GM21723 (cell line): ENCODE data around the gene ATP2B3.
A peak's percentile ranks its signal among the peaks of the same experiment; 100 is the strongest.
"Not testable (repeated sequence)": the region's sequence is repeated elsewhere in the genome, so short reads cannot be mapped to it uniquely, and the experiment has no call there.

Source experiments
- ATAC-seq: cut with Tn5 transposase; IDR thresholded peaks from one replicate; pipeline ENCODE4 v1.9.1; 2021; ENCODE audit warnings: mild to moderate bottlenecking, moderate library complexity; ENCODE audit not compliant: unreplicated experiment

The ATP2B3 gene

GRCh38 chrX:153592091-153592833 is 74.8 kb downstream of the ATP2B3 start:
- no peak for ATAC-seq

GRCh38 chrX:153592966-153593688 is 75.7 kb downstream of the ATP2B3 start:
- no peak for ATAC-seq

GRCh38 chrX:153593811-153594500 is 76.5 kb downstream of the ATP2B3 start:
- ATAC-seq, result no peak

- ATAC-seq, result no peak
Measured at GRCh38 chrX:153595387-153595786, 77.9 kb downstream of the ATP2B3 start.

- no peak for ATAC-seq
Measured at GRCh38 chrX:153595859-153596857, 78.7 kb downstream of the ATP2B3 start.

- no peak for ATAC-seq
Measured at GRCh38 chrX:153596981-153597750, 79.7 kb downstream of the ATP2B3 start.

- peak; percentile 61 for ATAC-seq
Measured at GRCh38 chrX:153598541-153599191, 81.2 kb downstream of the ATP2B3 start, which contains the start of gene CCNQ. TSS of gene CCNQ (minus strand) at chrX:153599139. CDS start at chrX:153599073, 66 bp downstream.

GRCh38 chrX:153599192-153600031 is 82.0 kb downstream of the ATP2B3 start:
- ATAC-seq, result peak; percentile 73

GRCh38 chrX:153600032-153600373 is 82.6 kb downstream of the ATP2B3 start:
- no peak for ATAC-seq

GRCh38 chrX:153600921-153601320 is 83.5 kb downstream of the ATP2B3 start:
- no peak for ATAC-seq

- ATAC-seq, result no peak
Measured at GRCh38 chrX:153601511-153602110, 84.2 kb downstream of the ATP2B3 start.

- ATAC-seq, result no peak
Measured at GRCh38 chrX:153602601-153603000, 85.2 kb downstream of the ATP2B3 start.

GRCh38 chrX:153603131-153603656 is 85.8 kb downstream of the ATP2B3 start:
- no peak for ATAC-seq

- not testable (repeated sequence) for ATAC-seq
Measured at GRCh38 chrX:153604666-153605380, 87.4 kb downstream of the ATP2B3 start.

GRCh38 chrX:153606503-153606902 is 89.1 kb downstream of the ATP2B3 start:
- no peak for ATAC-seq

GRCh38 chrX:153608376-153608775 is 90.9 kb downstream of the ATP2B3 start:
- ATAC-seq, result no peak

- ATAC-seq, result no peak
Measured at GRCh38 chrX:153608806-153609205, 91.4 kb downstream of the ATP2B3 start.
